CD4-positive, alpha-beta T cell treated with Interleukin-21 for 1 hour (primary cell): ENCODE measurements around the gene RAB6B.
A peak's percentile ranks its signal among the peaks of the same experiment; 100 is the strongest.

Experiments used
- DNase-seq: peaks from one replicate; pipeline ENCODE4 v3.0.0-alpha.2; 2020

Gene RAB6B

GRCh38 chr3:133893683-133894352 is 1.9 kb downstream of the RAB6B start:
- no peak for DNase-seq

GRCh38 chr3:133892541-133893231 is 3.0 kb downstream of the RAB6B start:
- DNase-seq = no peak

GRCh38 chr3:133891662-133892378 is 3.9 kb downstream of the RAB6B start:
- DNase-seq = no peak

GRCh38 chr3:133890972-133891644 is 4.6 kb downstream of the RAB6B start:
- DNase-seq = no peak

GRCh38 chr3:133890037-133890436 is 5.6 kb downstream of the RAB6B start:
- no peak for DNase-seq

GRCh38 chr3:133888726-133889340 is 6.8 kb downstream of the RAB6B start:
- DNase-seq = no peak

GRCh38 chr3:133887803-133888703 is 7.6 kb downstream of the RAB6B start:
- DNase-seq = no peak

GRCh38 chr3:133887074-133887802 is 8.4 kb downstream of the RAB6B start:
- no peak for DNase-seq

GRCh38 chr3:133886031-133886722 is 9.5 kb downstream of the RAB6B start:
- DNase-seq = no peak

- no peak for DNase-seq
These were observed 10.6 kb downstream of the RAB6B start for GRCh38 chr3:133884887-133885711.

- no peak for DNase-seq
These were observed 11.4 kb downstream of the RAB6B start for GRCh38 chr3:133884054-133884886.

GRCh38 chr3:133883641-133884040 is 12.0 kb downstream of the RAB6B start:
- DNase-seq = no peak

- DNase-seq = no peak
These were observed 12.6 kb downstream of the RAB6B start for GRCh38 chr3:133882986-133883586.

GRCh38 chr3:133881939-133882825 is 13.5 kb downstream of the RAB6B start:
- peak; percentile 11 for DNase-seq

- DNase-seq = no peak
These were observed 14.2 kb downstream of the RAB6B start for GRCh38 chr3:133881492-133881891.

- DNase-seq = no peak
These were observed 14.7 kb downstream of the RAB6B start for GRCh38 chr3:133880886-133881455.

GRCh38 chr3:133880287-133880686 is 15.4 kb downstream of the RAB6B start:
- DNase-seq = no peak
